Measurements from ENCODE around the gene TTK.
"Not testable (repeated sequence)": the region's sequence is repeated elsewhere in the genome, so short reads cannot be mapped to it uniquely, and the experiment has no call there.

TTK gene

GRCh38 chr6:80022803-80023202, 18.4 kb downstream of the TTK start:
- FAIRE-seq = no peak

GRCh38 chr6:80028589-80028988, 24.1 kb downstream of the TTK start:
- no peak for FAIRE-seq

DNA sequence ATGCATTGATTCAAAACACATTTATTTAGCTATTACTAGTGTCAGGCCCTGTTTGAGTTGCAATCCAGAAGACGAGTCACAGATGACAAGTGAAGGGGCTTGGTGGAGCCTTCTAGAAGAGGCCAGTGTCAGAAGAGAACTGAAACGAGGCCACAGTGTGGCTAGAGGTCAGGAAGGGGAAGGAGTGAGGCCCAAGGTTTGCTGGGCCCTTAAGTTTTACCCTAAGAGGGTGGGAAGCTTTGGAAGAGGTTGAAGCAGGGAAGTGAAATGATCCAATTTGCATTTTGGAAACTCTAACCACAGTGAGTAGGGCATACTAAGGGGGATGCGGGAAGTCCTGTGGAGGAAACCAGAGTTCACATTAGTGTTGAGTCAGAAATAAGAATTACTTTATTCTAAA, 25.0 kb downstream of the TTK start:
- no peak for FAIRE-seq

- not testable (repeated sequence) for FAIRE-seq
Measured at GRCh38 chr6:80048220-80048619, 43.8 kb downstream of the TTK start.

DNA sequence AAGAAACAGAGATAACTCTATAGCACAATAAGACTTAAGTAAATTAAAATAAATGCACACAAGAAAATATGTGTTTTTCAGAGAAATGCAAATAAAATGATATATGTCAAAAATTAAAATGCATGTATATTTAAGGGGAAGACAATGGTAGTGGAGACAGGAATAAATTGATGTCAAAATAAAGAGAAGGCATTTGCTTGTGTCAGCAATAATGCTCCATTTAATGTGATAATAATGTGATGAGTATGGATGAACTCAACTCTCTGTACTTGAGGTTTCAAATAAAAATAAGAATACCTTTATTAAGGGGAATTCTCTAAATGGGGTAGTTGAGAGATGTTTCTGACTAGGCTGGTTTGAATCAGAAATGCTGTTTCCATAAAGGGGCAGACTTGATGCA, 56.3 kb downstream of the TTK start:
- FAIRE-seq = no peak

DNA sequence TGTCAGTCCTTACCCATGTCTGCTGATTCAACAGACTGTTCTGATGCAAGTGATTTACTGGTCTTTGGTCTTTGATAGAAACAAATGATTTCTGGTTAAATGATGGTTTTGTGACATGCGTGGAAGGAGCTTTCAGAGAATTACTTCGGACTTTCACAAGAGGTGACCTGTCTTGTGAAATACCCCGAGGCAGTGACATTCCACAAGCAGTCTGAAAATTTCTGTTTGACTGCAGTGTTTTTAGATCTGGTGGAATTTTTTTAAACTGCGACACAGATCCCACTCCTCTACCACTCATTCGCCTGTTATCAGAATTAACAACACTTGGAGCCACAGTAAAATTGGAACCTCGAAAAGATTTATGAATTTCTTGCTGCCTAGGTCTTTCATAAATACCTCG, 63.7 kb downstream of the TTK start:
- not testable (repeated sequence) for FAIRE-seq

DNA sequence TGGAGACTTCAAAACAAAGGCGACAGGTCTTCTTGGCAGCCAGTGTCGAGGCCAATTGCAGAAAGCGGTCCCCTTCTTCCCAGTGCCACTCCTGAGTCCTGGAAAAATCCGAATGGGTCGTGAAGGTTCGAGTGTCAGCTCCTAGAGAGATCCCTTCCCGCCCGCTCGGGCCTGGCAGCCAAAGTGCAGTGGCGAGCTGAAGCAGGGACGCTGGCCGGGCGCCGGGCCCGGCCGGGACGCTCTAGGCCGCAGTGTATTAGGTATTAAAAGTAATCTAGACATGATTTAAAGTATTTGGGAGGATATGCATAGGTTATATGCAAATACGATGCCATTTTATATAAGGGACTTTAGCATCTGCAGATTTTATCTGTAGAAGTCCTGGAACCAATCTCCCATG, 66.0 kb downstream of the TTK start:
- not testable (repeated sequence) for FAIRE-seq

DNA sequence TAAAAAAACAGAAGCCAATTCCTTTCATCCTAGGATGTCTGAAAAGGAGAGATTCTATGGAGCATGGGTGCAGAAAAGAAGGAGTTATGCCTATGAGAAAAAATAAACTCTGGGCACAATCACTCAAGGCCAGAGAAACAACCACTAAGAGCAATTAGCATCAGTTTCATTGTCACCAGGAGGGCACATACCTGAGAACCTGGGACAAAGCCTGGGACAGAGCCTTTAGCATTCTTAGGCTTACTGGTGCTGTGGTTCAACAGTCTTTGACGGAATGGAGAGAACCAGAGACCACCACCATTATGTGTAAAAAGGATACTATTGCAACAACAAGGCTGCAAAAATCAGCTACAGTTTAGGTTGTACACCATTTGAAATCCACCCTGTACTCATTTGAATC, 72.6 kb downstream of the TTK start:
- no peak for FAIRE-seq

DNA sequence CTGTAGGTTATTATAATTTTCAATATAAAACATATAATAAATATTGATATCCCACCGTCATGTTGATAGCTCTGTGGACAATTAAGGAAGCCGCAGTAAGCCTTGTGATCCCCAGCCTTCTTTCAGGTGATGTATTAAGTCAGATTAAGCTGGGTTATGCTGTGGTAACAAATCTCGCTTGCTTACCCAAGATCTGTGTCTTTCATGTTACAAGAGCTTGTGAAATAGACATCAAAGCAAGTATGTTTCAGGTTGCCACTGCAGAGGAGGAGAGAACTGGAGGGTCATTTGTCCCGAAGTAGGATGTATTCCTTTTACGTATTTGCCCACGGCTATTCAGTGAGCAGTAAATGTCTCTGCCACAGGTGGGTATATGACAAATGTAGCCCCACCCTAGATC, 84.2 kb downstream of the TTK start:
- no peak for FAIRE-seq

DNA sequence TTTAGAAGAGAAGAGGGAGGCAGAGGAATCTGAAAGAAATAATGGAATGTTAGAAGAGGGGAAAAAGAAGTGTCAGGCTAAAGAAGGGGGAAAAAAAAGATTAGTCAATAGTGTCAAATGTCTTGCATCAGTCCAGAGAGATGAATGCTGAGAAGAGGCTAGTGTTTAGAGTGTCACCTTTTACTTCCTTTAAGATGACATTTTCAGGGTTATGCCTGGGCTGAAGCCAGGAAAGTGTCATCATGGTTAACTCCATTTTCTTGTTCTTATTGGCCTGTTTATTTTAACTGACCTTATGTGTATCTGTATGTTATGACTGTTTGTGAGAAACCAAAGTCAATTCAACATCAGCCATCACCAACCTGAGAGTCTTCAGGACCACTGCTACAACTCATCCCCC, 87.1 kb downstream of the TTK start:
- FAIRE-seq = no peak
